Stimulated activated naive CD8-positive, alpha-beta T cell treated with anti-CD3 and anti-CD28 coated beads, Interleukin-15, amount 100 ng/mL, for 72 hours (primary cell): Measurements from ENCODE around the gene EIF2B2.

ENCODE experiments used
- ATAC-seq: fragments of 150-1000 bp; cut with Tn5 transposase; 2 replicates; pipeline ENCODE4 v1.10.0; 2021; ENCODE audit warnings: mild to moderate bottlenecking, moderate library complexity
- DNase-seq, 2 donors: peaks; one replicate each; pipeline ENCODE4 v3.0.0; 2021 to 2022
- H3K27ac Mint-ChIP-seq, 2 donors: one replicate each; pipeline ENCODE4 v1.8.0; 2022; ENCODE audit warnings: mild to moderate bottlenecking in 2 of 2, mixed read lengths in 2 of 2, moderate library complexity in 2 of 2
- H3K27me3 Mint-ChIP-seq: one replicate; pipeline ENCODE4 v1.8.0; 2022; ENCODE audit warnings: mixed read lengths
- H3K4me1 Mint-ChIP-seq: one replicate; pipeline ENCODE4 v1.8.0; 2022; ENCODE audit warnings: mild to moderate bottlenecking, mixed read lengths
- H3K4me3 Mint-ChIP-seq, 2 donors: one replicate each; pipeline ENCODE4 v1.8.0; 2022; ENCODE audit warnings: mild to moderate bottlenecking in 2 of 2, mixed read lengths in 2 of 2, moderate library complexity in 1 of 2
- H3K9me3 Mint-ChIP-seq, 2 donors: one replicate each; pipeline ENCODE4 v1.8.0; 2022; ENCODE audit warnings: mixed read lengths in 2 of 2

EIF2B2 gene

DNA sequence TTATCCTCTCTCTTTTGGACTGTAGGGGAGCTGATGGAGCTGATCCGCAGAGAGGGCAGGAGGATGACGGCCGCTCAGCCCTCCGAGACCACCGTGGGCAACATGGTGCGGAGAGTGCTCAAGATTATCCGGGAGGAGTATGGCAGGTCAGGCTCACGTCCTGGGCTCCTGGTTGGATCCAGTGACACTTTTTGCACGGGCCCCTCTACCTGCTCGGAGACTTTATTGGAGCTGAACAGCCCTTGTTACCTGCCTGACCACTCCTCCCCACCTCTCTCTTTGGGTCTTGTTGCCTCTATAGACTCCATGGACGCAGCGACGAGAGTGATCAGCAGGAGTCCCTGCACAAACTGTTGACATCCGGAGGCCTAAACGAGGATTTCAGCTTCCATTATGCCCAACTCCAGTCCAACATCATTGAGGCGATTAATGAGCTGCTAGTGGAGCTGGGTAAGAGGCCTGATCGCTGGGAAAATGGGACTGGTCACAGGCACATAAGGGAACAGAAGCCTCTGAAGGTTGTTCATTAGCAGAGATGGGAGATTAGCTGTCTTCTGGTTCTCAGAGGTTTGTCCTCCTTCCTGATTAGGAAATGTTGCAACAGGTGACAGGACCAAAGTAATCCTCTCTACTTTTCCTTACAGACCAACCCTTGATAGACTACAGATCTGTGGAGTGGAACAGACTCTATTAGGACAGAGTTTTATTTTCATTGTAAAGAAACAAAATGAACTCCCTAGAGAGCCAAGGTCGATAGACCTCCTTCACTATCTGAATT is 718 bp downstream of the EIF2B2 start:
- DNase-seq (no peak), ATAC-seq (no peak)
- Mint-ChIP-seq H3K4me1 (peaks cover 43% of the 10 kb centered on the region), H3K9me3 (no peaks in the 10 kb centered on the region), H3K4me3 (peak overlapping the region; percentile 93 to 95), H3K27me3 (no peaks in the 10 kb centered on the region), H3K27ac (peak overlapping the region; percentile 96 to 99)

GRCh38 chr14:75005357-75005756 is 2.6 kb downstream of the EIF2B2 start:
- no peak overlapping the region for H3K4me3 Mint-ChIP-seq
- no peaks in the 10 kb centered on the region for H3K27me3 Mint-ChIP-seq
- ATAC-seq (no peak), DNase-seq (no peak)
- H3K27ac Mint-ChIP-seq: peak overlapping the region in 1 of 2 donors; percentile 36
- no peaks in the 10 kb centered on the region for H3K9me3 Mint-ChIP-seq
- peaks cover 48% of the 10 kb centered on the region for H3K4me1 Mint-ChIP-seq

- Mint-ChIP-seq H3K27ac (no peak overlapping the region), H3K4me1 (peaks cover 54% of the 10 kb centered on the region), H3K27me3 (no peaks in the 10 kb centered on the region), H3K9me3 (no peaks in the 10 kb centered on the region), H3K4me3 (no peak overlapping the region)
- no peak for ATAC-seq
- DNase-seq: no peak
These were observed 6.5 kb downstream of the EIF2B2 start for GRCh38 chr14:75009176-75009575.

- Mint-ChIP-seq H3K4me3 (no peak overlapping the region), H3K27ac (no peak overlapping the region), H3K9me3 (no peaks in the 10 kb centered on the region), H3K27me3 (no peaks in the 10 kb centered on the region), H3K4me1 (peaks cover 40% of the 10 kb centered on the region)
- ATAC-seq (no peak), DNase-seq (no peak)
These were observed 7.9 kb downstream of the EIF2B2 start for GRCh38 chr14:75010472-75011093.

- ATAC-seq: peak; percentile 98
- H3K9me3 Mint-ChIP-seq: no peaks in the 10 kb centered on the region
- H3K27me3 Mint-ChIP-seq: no peaks in the 10 kb centered on the region
- H3K4me3 Mint-ChIP-seq: peak overlapping the region; percentile 9 to 23
- H3K27ac Mint-ChIP-seq: peak overlapping the region in 1 of 2 donors; percentile 56
- peak; percentile 52 to 59 for DNase-seq
- peaks cover 38% of the 10 kb centered on the region for H3K4me1 Mint-ChIP-seq
These were observed 8.8 kb downstream of the EIF2B2 start for GRCh38 chr14:75011356-75011994.

GRCh38 chr14:75013290-75013689 is 10.6 kb downstream of the EIF2B2 start:
- no peaks in the 10 kb centered on the region for H3K27me3 Mint-ChIP-seq
- no peak for DNase-seq
- H3K27ac Mint-ChIP-seq: no peak overlapping the region
- peaks cover 28% of the 10 kb centered on the region for H3K4me1 Mint-ChIP-seq
- H3K9me3 Mint-ChIP-seq: no peaks in the 10 kb centered on the region
- ATAC-seq: no peak
- no peak overlapping the region for H3K4me3 Mint-ChIP-seq

DNA sequence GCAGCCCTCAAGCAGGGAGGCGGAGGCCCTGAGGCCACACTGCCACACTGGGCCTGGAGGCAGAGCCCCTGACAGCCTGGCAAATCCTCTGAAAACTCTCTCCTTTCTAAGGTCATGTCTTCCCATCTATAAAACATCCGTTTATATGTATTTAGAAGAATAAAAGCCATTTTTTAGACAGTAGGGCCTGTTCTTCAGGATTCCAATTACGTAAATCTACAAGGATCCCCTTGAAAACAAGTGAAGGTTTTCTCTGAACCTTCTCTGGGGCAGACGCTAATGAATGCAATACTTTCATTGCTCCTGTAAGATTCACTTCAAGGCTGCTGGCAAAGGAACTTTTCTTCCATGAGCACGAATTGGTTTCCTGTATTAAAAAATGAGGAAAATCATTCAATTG is 12.8 kb downstream of the EIF2B2 start:
- no peak overlapping the region for H3K4me3 Mint-ChIP-seq
- H3K4me1 Mint-ChIP-seq: peaks cover 21% of the 10 kb centered on the region
- H3K9me3 Mint-ChIP-seq: no peaks in the 10 kb centered on the region
- no peak for ATAC-seq
- DNase-seq: no peak
- H3K27me3 Mint-ChIP-seq: no peaks in the 10 kb centered on the region
- no peak overlapping the region for H3K27ac Mint-ChIP-seq

- H3K27ac Mint-ChIP-seq: no peak overlapping the region
These were observed 14.1 kb downstream of the EIF2B2 start for GRCh38 chr14:75016815-75017214.

DNA sequence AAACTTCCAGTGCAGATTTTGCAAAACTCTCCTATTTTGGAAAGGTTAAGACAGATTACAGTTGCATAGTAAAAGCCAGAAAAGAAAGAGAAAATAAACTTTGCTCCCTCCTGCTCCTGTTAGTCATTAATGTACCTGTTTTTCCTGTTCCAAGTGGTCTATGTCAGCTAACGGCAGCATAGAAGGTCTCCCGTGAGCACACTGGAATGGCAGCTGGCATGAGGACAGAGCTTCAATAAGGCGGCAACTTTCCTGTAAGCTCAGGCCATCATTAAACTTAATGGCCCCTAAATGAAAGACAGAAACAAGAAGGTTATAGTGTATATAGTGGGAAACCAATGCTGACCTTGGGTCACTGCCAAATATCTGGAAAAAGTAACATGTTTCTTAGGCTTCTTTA is 16.0 kb downstream of the EIF2B2 start:
- no peak overlapping the region for H3K27ac Mint-ChIP-seq
- H3K4me1 Mint-ChIP-seq: no peaks in the 10 kb centered on the region
- no peaks in the 10 kb centered on the region for H3K9me3 Mint-ChIP-seq

More at GRCh38 chr14:75016815-75017214, 14.1 kb downstream of the EIF2B2 start:
- Mint-ChIP-seq H3K9me3 (no peaks in the 10 kb centered on the region), H3K4me1 (peaks cover 8% of the 10 kb centered on the region), H3K27me3 (no peaks in the 10 kb centered on the region), H3K4me3 (no peak overlapping the region)
- DNase-seq: no peak
- no peak for ATAC-seq

DNA sequence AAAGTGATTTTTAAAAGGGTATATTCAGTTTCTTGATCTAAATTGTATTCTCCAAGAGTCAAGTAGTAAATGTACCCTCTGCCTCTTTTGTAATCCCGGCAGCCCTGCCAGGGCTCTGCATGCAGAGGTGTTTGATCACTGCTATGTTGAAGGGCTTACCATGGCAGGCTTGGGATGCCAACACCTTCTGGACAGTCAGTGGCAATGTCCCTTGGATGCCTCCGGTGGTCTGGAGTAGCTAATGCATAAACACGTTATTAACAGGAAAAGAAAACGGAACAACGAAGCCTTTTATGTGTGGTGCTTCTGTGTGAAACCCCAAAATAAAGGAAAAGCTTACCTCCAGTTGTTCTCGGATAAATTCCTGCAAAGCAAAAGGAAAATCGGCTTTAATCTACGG is 19.9 kb downstream of the EIF2B2 start:
- ATAC-seq (no peak), DNase-seq (peak; percentile 11 to 14)
- H3K9me3 Mint-ChIP-seq: no peaks in the 10 kb centered on the region
- no peaks in the 10 kb centered on the region for H3K27me3 Mint-ChIP-seq
- H3K4me1 Mint-ChIP-seq: no peaks in the 10 kb centered on the region
- H3K4me3 Mint-ChIP-seq: no peak overlapping the region
- H3K27ac Mint-ChIP-seq: no peak overlapping the region

More for the DNA sequence above, 16.0 kb downstream of the EIF2B2 start:
- no peaks in the 10 kb centered on the region for H3K27me3 Mint-ChIP-seq
- DNase-seq: no peak
- ATAC-seq: no peak
- H3K4me3 Mint-ChIP-seq: no peak overlapping the region

GRCh38 chr14:75023108-75023507 is 20.4 kb downstream of the EIF2B2 start:
- no peak overlapping the region for H3K27ac Mint-ChIP-seq
- no peak overlapping the region for H3K4me3 Mint-ChIP-seq
- no peak for DNase-seq
- no peak for ATAC-seq
- no peaks in the 10 kb centered on the region for H3K9me3 Mint-ChIP-seq
- H3K27me3 Mint-ChIP-seq: no peaks in the 10 kb centered on the region
- no peaks in the 10 kb centered on the region for H3K4me1 Mint-ChIP-seq

GRCh38 chr14:75025082-75025481 is 22.4 kb downstream of the EIF2B2 start:
- Mint-ChIP-seq H3K9me3 (no peaks in the 10 kb centered on the region), H3K4me1 (no peaks in the 10 kb centered on the region), H3K4me3 (no peak overlapping the region), H3K27ac (no peak overlapping the region), H3K27me3 (no peaks in the 10 kb centered on the region)
- DNase-seq (no peak), ATAC-seq (no peak)

- Mint-ChIP-seq H3K27ac (no peak overlapping the region), H3K4me1 (no peaks in the 10 kb centered on the region), H3K9me3 (no peaks in the 10 kb centered on the region), H3K27me3 (no peaks in the 10 kb centered on the region), H3K4me3 (no peak overlapping the region)
- DNase-seq (no peak), ATAC-seq (no peak)
These were observed 23.2 kb downstream of the EIF2B2 start for GRCh38 chr14:75025876-75026275.

DNA sequence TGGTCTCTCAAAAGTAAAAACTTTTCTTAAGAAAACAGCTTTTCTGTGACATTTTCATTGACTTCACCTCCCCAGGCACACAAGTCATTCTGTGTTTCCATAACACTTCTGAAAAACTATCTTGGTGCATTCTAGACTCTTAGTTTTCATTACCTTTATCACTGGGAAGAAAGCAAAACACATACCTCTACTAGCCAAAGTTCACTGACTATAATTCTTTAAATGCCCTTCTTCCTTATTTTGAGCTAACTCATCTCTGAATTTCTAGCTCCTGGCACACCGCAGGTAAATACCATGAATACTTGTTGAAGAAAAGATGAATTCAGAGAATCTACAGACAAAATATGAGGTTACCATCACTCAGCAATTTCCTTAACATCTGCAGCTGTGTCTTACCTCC is 27.4 kb downstream of the EIF2B2 start:
- Mint-ChIP-seq H3K27ac (no peak overlapping the region), H3K9me3 (no peaks in the 10 kb centered on the region), H3K27me3 (no peaks in the 10 kb centered on the region), H3K4me3 (no peak overlapping the region), H3K4me1 (no peaks in the 10 kb centered on the region)
- ATAC-seq: no peak
- no peak for DNase-seq

- Mint-ChIP-seq H3K27ac (no peak overlapping the region), H3K9me3 (no peaks in the 10 kb centered on the region), H3K4me1 (no peaks in the 10 kb centered on the region), H3K27me3 (no peaks in the 10 kb centered on the region), H3K4me3 (no peak overlapping the region)
- no peak for DNase-seq
- ATAC-seq: no peak
These were observed 30.2 kb downstream of the EIF2B2 start for GRCh38 chr14:75032939-75033338.

DNA sequence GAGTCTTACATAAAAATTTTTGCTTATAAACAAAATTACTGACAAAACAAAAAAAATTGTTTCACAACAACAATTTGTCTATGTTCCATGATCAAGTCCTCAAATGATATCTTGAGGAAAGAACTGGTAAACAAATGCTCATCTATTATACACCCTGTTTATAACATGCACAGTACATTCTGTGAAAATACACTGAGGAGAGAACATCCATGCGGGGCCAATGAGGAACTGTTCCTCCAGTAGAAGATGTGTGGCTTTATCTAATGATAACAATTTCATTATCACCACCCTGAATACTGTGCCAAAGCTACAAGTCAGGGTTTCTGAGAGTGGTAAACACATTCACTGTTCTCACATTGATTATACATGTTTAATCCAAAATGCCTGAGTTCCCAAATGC is 37.8 kb downstream of the EIF2B2 start:
- H3K9me3 Mint-ChIP-seq: no peaks in the 10 kb centered on the region
- no peaks in the 10 kb centered on the region for H3K27me3 Mint-ChIP-seq
- ATAC-seq: no peak

More for the DNA sequence above, 37.8 kb downstream of the EIF2B2 start:
- no peak for DNase-seq
- Mint-ChIP-seq H3K4me1 (peaks cover 15% of the 10 kb centered on the region), H3K4me3 (no peak overlapping the region), H3K27ac (no peak overlapping the region)
